Ishikawa (cell line): ENCODE data around the gene UTRN.

ENCODE experiments used
- CEBPB ChIP-seq: IDR thresholded peaks from 2 replicates; pipeline ENCODE4 v1.6.1; 2012
- CREB1 ChIP-seq: IDR thresholded peaks from 2 replicates; pipeline ENCODE4 v1.6.1; 2012; ENCODE audit warnings: low read depth
- EGR1 ChIP-seq: IDR thresholded peaks from 2 replicates; pipeline ENCODE4 v1.6.1; 2012
- EP300 ChIP-seq: IDR thresholded peaks from 2 replicates; pipeline ENCODE4 v1.6.1; 2012; ENCODE audit warnings: borderline replicate concordance
- NFIC ChIP-seq: IDR thresholded peaks from 2 replicates; pipeline ENCODE4 v1.6.1; 2012
- RAD21 ChIP-seq: IDR thresholded peaks from 2 replicates; pipeline ENCODE4 v1.6.1; 2012; ENCODE audit warnings: low read depth
- REST ChIP-seq: IDR thresholded peaks from 2 replicates; pipeline ENCODE4 v1.6.1; 2012; ENCODE audit warnings: low read depth, mild to moderate bottlenecking
- TAF1 ChIP-seq: IDR thresholded peaks from 2 replicates; pipeline ENCODE4 v1.6.1; 2012; ENCODE audit warnings: low read depth, mild to moderate bottlenecking
- TEAD4 ChIP-seq: IDR thresholded peaks from 2 replicates; pipeline ENCODE4 v1.6.1; 2012
- ZBTB7A ChIP-seq: IDR thresholded peaks from 2 replicates; pipeline ENCODE4 v1.6.1; 2012; ENCODE audit warnings: low read depth
- TF ChIP-seq, protein P1 (sequence below): IDR thresholded peaks from 2 replicates; pipeline ENCODE4 v1.6.1; 2012

DNA sequence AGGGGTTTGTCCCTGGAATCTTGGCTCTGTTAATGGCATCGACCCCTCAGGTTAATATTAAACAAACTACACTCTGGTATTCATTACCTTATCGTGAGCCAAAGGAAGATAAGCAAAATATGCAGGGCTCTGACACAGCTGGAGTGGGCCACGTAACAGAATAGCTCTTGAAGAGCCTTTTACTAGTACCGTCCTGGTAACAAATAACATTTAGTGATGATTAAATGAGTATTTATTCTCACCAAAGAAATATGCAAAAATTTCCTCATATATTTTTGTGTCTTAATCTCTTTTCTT lies 20.1 kb upstream of the UTRN start:
- TF ChIP-seq NFIC: no peak
- TF ChIP-seq REST: no peak
- TF ChIP-seq ZBTB7A: no peak
- TF ChIP-seq TAF1: no peak
- TF ChIP-seq CREB1: no peak
- TF ChIP-seq EGR1: no peak
- no peak for TF ChIP-seq EP300
- no peak for TF ChIP-seq CEBPB
- TF ChIP-seq RAD21: no peak
- no peak for TF ChIP-seq TEAD4
- TF ChIP-seq, protein P1, sequence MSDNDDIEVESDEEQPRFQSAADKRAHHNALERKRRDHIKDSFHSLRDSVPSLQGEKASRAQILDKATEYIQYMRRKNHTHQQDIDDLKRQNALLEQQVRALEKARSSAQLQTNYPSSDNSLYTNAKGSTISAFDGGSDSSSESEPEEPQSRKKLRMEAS: no peak
